ENCODE results near the gene PTRH1.
A peak's percentile ranks its signal among the peaks of the same experiment; 100 is the strongest.

- no peak for TF ChIP-seq MTA3 (IDR thresholded peaks at IDR 0.05; ENCODE audit: borderline replicate concordance, low read length)
- peak; percentile 86 for TF ChIP-seq RB1 (IDR thresholded peaks at IDR 0.05; ENCODE audit: borderline replicate concordance)
- no peak for TF ChIP-seq PML (IDR thresholded peaks at IDR 0.05; ENCODE audit: low read length)
- TF ChIP-seq POLR2A (IDR thresholded peaks at IDR 0.05; ENCODE audit: low read depth, low read length), result peak; percentile 93
- TF ChIP-seq ATF3 (IDR thresholded peaks at IDR 0.05; ENCODE audit: borderline replicate concordance, extremely low read depth, low read depth, low read length), result no peak
- TF ChIP-seq CTCF (IDR thresholded peaks at IDR 0.05 in 2 of 3, conservative IDR thresholded peaks at IDR 0.05 in 1 of 3; ENCODE audit: control insufficient read depth in 2 of 3, extremely low read depth in 1 of 3, insufficient read depth in 1 of 3, low read depth in 3 of 3, low read length in 3 of 3), result peak; percentile 96 to 99 (median 96)
- TF ChIP-seq CHD2 (IDR thresholded peaks at IDR 0.05; ENCODE audit: borderline replicate concordance, low read depth, low read length), result peak; percentile 88
- TF ChIP-seq E2F4 (IDR thresholded peaks at IDR 0.05; ENCODE audit: low read depth, low read length), result no peak
- no peak; a peak in 1 of 4 replicates for TF ChIP-seq CEBPB (IDR thresholded peaks at IDR 0.05; ENCODE audit: borderline replicate concordance in 1 of 2, low read depth in 2 of 2, low read length in 2 of 2)
- TF ChIP-seq SMC3 (IDR thresholded peaks at IDR 0.05; ENCODE audit: borderline replicate concordance, low read length), result peak; percentile 97
- no peak for TF ChIP-seq EZH2 (IDR thresholded peaks at IDR 0.05; ENCODE audit: borderline replicate concordance, control insufficient read depth, low read depth, low read length)
- TF ChIP-seq GABPA (IDR thresholded peaks at IDR 0.05; ENCODE audit: low read depth), result no peak
Observed at GRCh38 chr9:127734747-127735529, 19.5 kb upstream of the PTRH1 start, which contains the start of gene TOR2A.

Measured in GM12878 (cell line).